GM21717 (cell line): Measurements from ENCODE around the gene ZNF425.
A peak's percentile ranks its signal among the peaks of the same experiment; 100 is the strongest.
"Not testable (repeated sequence)": the region's sequence is repeated elsewhere in the genome, so short reads cannot be mapped to it uniquely, and the experiment has no call there.

ENCODE experiments used
- ATAC-seq: cut with Tn5 transposase; IDR thresholded peaks from one replicate; pipeline ENCODE4 v1.9.1; 2021; ENCODE audit warnings: mild to moderate bottlenecking, moderate library complexity; ENCODE audit not compliant: unreplicated experiment

The ZNF425 gene

DNA sequence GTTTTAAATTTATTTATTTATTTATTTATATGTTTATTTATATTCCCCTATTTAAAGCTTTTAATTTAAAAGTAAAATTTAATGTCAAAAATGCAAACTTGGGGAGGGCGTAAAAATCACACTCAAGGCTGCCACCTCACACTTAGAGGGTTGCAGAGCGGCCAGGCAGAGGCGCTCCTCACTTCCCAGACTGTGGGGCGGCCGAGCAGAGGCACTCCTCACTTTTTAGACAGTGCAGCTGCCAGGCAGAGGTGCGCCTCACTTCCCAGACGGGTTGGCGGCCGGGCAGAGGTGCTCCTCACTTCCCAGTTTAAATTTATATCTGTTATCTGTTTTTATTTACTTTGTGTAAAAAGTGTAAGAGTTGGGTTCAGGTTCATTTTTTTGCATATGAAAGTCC is 10.0 kb upstream of the ZNF425 start:
- no peak for ATAC-seq

DNA sequence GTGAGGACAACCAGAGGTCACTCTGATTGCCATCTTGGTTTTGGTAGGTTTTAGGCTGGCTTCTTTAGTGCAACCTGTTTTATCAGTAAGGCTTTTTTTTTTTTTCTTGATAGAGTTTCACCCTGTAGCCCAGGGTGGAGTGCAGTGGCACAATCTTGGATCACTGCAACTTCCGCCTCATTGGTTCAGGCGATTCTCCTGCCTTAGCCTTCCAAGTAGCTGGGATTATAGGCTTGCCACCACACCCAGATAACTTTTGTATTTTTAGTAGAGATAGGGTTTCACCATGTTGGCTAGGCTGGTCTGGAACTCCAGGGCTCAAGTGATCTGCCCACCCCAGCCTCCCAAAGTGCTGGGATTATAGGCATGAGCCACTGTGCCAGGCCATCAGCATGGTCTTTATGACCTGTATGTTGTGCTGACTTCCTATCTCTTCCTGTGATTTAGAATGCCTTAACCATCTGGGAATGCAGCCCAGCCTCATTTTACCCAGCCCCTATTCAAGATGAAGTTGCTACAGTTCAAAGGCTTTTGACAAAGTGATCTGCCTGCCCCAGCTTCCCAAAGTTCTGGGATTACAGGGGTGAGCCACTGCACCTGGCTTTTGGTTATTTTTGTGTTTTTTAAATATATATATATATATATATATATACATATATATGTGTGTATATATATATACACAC is 7.0 kb upstream of the ZNF425 start:
- no peak for ATAC-seq

DNA sequence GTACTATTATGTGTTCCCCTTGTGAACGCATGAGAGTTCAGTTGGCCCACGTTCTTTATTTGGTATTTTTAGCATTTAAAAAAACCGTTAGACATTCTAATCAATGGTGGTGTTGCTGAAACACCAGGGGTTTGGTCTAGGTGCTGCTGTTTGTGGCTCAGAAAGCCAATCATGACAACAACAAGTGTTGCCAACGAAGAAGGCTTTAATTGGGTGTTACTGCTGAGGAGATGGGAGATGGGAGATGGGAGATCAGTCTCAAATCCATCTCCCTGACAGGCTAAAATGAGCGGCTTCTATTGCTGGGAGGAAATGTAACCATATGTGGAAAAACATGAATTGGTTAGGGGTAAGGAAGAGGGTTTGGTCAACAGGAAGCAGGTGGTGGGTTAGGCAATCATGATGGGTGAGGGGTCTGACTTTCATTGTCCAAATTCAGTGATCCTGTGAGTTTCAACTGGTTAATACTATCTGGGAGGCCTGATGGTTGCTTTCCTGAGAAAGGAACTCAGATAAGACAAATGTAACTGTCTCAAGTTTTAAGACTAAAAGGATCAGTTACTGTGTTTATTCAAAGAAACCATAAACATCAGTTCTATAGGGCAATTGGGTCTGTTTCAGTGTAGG is 4.6 kb upstream of the ZNF425 start:
- no peak for ATAC-seq

DNA sequence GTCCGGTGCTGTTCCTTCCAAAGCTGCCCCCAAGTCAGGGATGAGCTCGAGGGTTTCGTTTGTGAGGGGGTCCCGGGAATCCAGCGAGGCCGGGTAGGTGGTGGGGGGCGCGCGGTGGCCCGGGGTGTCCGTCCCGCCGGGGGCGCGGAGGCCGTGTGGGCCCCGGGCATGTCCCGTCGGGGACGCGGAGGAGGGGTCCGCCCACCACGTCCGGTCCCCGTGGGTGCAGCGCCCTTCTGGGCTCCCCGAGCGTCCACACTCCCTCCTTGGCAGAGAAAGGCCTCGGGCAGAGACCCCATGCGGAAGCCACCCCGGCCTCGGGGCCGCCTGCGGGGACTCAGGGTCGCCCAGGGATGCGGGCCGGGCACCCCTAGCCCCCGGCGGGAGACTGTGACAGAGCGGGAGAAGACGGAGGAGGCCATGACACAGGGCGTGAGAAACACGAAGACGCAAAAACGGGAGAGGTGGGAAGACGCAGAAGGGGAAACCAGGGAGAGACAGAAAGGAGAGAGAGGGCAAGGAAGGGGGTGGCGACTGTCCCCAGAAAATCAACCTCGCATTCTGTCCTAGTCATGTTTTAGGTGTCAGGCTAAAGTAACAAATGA is 640 bp upstream of the ZNF425 start:
- ATAC-seq = peak; percentile 55

DNA sequence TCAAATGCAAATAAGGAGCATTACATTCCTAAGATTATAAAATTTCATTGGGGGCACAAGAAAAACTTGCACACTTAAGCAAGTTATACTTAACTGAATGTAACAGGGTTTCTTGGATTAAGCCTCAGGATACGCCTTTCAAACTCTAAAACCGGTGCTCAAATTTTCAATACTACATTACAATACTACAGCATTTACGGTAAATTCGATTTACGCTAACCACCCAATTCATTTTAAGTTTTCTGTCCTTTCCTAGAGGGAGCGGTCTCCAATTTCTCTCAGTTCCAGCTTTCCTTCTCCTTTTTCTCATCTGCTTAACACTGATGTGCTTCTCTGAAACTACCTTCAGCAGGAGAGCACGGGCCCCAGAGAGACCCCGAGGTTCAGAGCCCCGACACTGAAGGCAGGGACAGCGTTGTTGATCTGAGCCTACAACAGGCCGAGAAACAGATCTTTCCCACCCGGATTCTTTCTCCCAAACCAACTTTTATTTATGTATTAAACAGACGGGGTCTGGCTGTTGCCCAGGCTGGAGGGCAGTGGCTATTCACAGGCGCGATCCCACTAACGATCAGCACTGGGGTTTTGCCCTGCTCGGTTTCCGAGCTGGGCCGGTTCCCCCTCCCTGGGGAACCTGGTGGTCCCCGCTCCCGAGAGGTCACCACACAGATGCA is 798 bp downstream of the ZNF425 start:
- no peak for ATAC-seq

DNA sequence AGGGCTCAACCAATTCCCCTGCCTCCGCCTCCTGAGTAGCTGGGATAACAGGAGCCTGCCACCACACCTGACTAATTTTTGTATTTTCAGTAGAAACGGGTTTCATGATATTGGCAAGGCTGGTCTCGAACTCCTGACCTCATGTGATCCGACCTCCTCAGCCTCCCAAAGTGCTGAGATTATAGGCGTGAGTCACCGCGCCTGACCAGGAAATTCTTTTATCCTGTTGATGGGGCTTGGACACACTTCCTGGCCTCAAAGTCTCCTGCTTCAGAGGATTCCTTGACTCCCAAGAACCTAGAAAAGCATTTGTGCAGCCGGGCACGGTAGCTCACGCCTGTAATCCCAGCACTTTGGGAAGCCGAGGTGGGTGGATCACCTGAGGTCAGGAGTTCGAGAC is 16.2 kb downstream of the ZNF425 start:
- ATAC-seq = no peak

DNA sequence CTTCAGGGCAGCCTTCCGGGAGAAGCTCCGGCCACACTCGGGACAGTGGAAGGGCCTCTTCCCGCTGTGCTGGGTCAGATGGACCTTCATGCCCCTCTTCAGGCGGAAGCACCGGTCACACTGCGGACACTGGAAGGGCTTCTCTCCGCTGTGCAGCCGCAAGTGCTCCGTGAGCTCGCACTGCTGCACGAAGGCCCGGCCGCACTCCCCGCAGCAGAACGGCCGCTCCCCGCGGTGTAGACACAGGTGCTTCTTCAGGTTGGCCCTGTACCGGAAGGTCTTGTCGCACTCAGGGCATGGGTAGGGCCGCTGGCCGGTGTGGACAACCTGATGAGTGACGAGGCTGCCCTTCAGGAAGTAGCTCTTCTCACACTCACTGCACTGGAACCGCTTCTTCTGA is 21.4 kb downstream of the ZNF425 start:
- no peak for ATAC-seq

DNA sequence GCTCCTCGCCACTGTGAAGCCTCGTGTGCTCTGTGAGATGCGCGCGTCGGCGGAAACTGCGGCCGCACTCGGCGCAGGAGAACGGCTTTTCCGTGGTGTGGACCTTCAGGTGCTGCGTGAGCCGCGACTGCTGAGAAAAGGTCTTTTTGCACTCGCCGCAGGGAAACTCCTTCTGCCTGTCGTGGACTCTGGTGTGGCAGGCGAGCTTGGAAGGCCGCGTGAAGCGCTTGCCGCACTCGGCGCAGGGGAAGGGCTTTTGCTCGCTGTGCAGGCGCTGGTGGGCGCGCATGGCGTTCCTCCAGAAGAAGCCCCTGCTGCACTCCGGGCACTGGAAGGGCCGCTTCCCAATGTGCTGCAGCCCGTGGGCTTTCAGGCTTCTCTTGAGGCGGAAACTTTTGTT is 21.9 kb downstream of the ZNF425 start:
- no peak for ATAC-seq

DNA sequence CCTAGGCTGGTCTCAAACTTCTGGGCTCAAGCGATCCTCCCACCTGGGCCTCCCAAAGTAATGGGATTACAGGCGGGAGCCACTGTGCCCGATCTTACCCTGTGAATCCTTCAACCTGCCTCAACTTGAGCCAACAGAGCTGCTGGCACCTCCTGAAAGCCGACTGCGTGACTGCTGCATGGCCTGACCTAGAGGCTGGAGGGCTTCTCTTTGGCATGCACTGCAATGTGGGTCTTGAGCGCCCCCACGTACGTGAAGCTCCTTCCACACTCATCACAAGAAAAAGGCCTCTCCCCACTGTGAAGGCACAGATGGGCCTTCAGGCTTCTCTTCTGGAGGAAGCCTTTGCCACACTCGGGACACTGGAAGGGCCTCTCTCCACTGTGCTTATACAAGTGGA is 22.7 kb downstream of the ZNF425 start:
- ATAC-seq = no peak

DNA sequence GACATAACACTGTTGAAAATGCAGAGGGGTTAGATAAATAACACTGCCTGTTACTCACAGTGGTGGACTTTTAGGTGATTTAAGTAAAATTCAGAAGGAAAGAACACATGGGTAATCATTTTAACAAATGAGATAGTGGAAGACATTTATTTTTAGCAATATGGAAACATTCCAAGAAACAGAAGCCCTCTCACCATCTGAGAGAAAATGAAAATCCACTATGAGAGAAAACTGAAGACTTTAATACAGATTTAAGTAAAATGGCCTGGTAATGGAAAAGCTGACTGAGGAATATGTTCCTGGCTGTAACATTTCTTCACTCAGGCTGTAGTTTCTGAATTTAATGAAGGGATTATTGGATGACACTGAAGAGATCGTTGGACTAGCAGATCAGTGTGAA is 23.5 kb downstream of the ZNF425 start:
- no peak for ATAC-seq

DNA sequence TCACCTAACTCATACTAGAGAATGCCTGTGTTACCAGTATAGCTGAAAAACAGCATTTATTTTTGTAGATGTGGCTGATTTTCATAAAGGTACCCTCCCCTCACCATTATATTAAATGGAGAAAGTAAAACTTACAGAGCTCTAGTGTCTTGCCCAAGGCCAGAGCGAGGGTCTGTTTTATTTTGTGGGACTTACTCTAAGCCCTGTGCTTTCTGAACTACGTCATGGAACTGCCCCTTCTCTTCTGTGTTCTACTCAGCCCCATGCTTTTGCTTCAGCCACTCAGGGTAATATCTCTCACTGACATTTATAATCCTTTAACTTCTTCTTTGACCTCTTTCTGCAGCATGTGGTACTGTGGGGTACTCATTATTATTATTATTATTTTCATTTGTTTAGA is 25.3 kb downstream of the ZNF425 start:
- no peak for ATAC-seq

DNA sequence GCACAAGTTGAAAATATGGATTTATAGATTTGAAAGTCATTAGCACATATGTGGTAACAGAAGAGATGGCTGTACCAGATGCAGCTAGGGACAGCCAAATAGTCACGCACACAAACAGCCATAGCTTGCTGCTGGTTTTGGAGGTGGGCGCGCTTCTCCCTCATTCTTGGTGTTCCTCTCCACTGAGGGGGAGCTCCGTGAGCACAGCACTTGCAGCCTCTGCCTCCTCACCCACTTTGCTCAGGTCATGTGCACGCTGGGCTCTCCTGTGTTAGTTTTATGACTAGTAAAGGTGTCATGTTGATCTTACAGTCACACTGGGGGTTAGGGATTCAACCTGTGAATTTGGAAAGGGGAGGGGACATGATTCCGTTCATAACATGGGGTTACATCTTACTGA is 27.1 kb downstream of the ZNF425 start:
- ATAC-seq = no peak

DNA sequence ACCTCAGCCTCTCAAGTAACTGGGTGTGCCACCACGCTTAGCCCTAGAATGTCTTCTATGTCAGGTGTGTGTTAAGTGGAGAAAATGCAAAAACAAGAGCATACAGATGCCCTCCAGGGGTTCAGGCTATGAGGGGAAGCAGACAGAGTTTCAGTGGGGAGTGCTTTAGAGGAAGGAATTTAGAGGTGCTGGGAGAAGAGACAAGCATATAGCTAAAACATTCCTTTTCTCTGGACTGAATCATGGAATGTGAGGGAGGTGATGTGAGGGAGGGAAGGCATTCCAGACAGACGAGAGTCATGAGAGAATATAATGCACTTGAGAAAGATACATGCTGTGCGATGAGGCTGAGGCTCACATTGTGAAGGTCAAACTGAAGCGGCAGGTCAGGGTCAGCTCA is 29.0 kb downstream of the ZNF425 start:
- ATAC-seq = no peak

DNA sequence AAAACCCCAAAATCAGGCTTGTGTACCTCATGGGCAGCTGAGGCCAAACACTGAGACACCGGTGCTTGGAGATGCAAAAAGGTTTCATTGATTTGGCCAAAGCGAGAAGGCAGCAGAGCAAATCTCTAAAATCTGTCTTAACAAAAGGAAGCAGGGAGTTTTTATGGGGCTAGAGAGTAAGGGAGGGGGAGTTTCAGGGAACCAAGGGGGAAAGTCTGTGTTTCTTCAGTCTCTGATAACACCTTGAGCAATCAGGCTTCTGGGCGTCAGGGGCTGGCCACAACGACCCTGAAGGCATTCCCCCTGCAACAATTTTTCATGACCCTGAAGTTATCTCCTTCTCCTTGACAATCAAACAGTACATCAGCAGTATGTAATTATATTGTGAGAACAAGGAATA is 32.9 kb downstream of the ZNF425 start:
- ATAC-seq = no peak

DNA sequence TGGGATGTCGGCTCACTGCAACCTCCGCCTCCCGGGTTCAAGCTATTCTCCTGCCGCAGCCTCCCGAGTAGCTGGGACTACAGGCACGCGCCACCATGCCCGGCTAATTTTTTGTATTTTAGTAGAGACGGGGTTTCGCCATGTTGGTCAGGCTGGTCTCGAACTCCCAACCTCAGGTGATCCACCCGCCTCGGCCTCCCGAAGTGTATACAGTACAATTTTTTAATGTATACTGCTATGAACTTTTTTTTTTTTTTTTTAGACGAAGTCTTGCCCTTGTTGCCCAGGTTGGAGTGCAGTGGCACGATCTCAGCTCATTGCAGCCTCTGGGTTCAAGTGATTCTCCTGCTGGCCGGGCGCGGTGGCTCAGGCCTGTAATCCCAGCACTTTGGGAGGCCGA is 33.9 kb downstream of the ZNF425 start:
- not testable (repeated sequence) for ATAC-seq

DNA sequence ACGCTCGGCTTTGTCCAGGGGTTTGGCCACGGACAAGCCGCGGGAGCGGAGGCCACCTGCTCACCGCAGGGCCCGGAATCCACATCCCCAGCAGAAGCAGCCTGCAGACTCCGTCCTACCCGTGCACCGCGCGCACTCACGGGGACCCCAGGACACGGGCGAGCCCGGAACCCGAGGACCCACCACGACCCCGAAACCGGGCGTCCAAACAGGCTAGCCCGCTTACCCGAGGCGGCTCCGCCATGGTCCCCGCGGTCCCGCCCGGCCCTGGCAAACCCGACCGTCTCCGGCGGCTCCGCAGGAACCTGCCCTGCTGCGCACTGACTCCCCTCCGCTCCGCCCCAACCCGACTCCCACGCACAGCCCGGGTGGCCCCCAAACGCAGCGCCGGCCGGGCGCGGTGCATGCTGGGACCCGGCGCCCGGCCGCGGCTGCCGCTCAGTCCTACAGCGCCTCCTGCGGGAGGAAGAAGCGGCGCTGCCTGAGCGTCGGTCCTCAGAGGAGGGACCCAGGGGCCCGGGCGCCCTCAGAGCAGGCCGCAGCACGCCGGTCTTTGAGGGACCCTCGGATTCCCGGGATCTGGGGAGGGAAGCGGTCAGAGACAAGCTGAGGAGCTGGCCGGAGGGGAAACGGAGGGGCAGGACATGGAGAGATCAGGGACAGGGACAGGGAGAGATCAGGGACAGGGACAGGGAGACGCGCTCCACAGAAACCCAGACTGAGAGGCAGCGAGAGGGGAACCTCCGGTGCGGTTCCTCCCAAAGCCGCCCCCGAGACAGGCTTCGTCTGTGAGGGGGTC is 35.5 kb downstream of the ZNF425 start, which contains the start of gene ZNF786:
ZNF786 (minus strand) TSS at position 322 of the 799 bp plus-strand sequence; CDS start at position 244, 78 bp downstream.
- ATAC-seq = peak; percentile 73

DNA sequence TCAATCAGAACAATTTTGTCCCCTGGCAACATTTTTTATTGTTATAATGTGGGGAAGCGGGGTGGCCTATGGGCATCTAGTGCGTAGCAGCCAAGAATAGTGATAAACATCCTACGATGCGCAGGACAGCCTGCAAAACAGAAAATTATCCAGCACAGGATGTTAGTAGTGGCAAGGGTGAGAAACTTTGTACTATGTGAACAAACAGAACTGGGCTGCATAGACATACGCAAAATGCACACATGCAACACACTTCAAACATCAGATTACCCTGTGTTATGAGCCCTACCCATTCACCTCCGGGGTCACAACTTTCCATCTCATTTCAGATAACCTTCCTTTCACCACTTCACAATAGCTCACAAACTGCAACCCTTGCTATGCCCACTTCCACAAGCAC is 38.7 kb downstream of the ZNF425 start:
- no peak for ATAC-seq

DNA sequence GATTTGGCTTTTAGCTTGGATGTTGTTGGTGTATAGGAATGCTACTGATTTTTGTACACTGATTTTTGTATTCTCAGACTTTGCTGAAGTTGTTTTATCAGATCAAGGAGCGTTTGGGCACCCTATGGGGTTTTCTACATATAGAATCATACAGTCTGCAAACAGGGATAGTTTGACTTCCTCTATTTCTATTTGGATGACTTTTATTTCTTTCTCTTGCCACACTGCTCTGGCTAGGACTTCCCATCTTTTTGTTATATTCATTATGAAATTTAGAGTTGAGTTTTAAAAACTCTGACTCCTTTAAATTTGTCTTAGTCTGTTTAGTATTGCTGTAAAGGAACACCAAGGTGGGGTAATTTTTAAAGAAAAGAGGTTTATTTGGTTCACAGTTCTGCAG is 40.3 kb downstream of the ZNF425 start:
- no peak for ATAC-seq

DNA sequence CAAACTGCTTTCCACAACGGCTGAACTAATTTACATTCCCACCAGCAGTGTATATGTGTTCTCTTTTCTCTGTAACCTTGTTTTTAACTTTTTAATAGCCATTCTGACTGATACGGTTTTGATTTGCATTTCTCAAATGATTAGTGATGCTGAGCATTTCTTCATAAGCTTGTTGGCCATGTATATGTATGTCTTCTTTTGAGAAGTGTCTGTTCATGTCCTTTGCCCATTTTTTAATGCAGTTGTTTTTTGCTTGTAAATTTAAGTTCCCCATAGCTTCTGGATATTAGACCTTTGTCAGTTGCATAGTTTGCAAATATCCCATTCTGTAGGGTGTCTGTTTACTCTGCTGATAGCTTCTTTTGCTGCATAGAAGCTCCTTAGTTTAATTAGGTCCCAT is 41.7 kb downstream of the ZNF425 start:
- ATAC-seq = no peak

DNA sequence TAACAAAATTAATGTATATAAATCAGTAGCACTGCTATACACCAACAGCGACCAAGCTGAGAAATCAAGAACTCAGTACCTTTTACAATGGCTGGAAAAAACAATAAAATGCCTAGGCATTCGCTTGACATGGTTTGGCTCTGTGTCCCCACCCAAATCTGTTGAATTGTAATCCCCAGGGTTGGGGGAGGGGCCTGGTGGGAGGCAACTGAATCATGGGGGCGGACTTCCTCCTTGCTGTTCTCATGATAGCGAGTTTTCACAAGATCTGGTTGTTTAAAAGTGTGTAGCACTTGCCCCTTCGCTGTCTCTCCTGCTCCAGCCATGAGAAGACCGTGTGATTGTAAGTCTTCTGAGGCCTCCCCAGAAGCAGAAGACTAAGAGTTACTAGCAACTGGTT is 44.2 kb downstream of the ZNF425 start:
- no peak for ATAC-seq

DNA sequence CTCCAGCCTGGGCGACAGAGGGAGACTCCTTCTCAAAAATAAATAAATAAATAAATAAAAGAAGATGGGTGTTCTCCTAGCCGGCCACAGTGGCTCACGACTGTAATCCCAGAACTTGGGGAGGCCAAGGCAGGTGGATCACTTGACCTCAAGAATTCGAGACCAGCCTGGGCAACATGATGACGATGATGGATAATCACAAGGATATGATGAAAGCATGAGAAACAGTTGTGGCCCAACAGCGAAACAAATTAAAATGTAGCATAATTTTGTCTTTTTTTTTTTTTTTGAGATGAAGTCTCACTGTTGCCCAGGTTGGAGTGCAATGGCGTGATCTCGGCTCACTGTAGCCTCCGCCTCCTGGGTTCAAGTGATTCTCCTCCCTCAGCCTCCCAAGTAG is 48.5 kb downstream of the ZNF425 start:
- no peak for ATAC-seq
